ENCODE data around the gene MCTP1. TPM values are rescaled to one million over a fixed set of nuclear protein-coding genes. Genes with fewer than 3 reads are reported as not detected.

The MCTP1 gene
- total RNA-seq, 4 donors from 2014 or later = 3.3 to 31.4 (median 13.4) TPM

GRCh38 chr5:94747371-94747770, 537.5 kb downstream of the MCTP1 start:
- no peaks in the 10 kb centered on the region for H3K9me3 ChIP-seq
- in situ Hi-C loops (cut with MboI; ENCODE audit: low pct_ligation_motif_present in 1 of 4, low pct_unique_long_range_greater_than_20kb in 1 of 4, low sequenced_read_pairs in 3 of 4) = no loop called here
- DNase-seq = no peak
- H3K4me3 ChIP-seq = no peak overlapping the region
- H3K27ac ChIP-seq = no peak overlapping the region
- 64 to 69% methylated on average over 4 of the region's 4 CpGs for WGBS, 2 donors (ENCODE audit: low coverage in 1 of 2)
- H3K4me1 ChIP-seq = no peaks in the 10 kb centered on the region
- no peaks in the 10 kb centered on the region for H3K27me3 ChIP-seq
- H3K36me3 ChIP-seq = no peaks in the 10 kb centered on the region
- intact Hi-C loops (cut with DNase I; ENCODE audit: low total_unique reads) = no loop called here
- TF ChIP-seq CTCF (IDR thresholded peaks at IDR 0.05) (no peak), EP300 (IDR thresholded peaks at IDR 0.05; ENCODE audit: low read depth) (no peak), POLR2AphosphoS5 (IDR thresholded peaks at IDR 0.05) (no peak), POLR2A (IDR thresholded peaks at IDR 0.05) (no peak)

- no peak overlapping the region for H3K4me3 ChIP-seq
- no peaks in the 10 kb centered on the region for H3K27me3 ChIP-seq
- H3K36me3 ChIP-seq = no peaks in the 10 kb centered on the region
- intact Hi-C loops (cut with DNase I; ENCODE audit: low total_unique reads) (no loop called here), in situ Hi-C loops (cut with MboI; ENCODE audit: low pct_ligation_motif_present in 1 of 4, low pct_unique_long_range_greater_than_20kb in 1 of 4, low sequenced_read_pairs in 3 of 4) (no loop called here)
- 78 to 91% methylated on average over 1 of the region's 1 CpG for WGBS, 2 donors (ENCODE audit: low coverage in 1 of 2)
- TF ChIP-seq EP300 (IDR thresholded peaks at IDR 0.05; ENCODE audit: low read depth) (no peak), POLR2A (IDR thresholded peaks at IDR 0.05) (no peak), CTCF (IDR thresholded peaks at IDR 0.05) (no peak), POLR2AphosphoS5 (IDR thresholded peaks at IDR 0.05) (no peak)
- no peaks in the 10 kb centered on the region for H3K9me3 ChIP-seq
- DNase-seq = no peak
- H3K4me1 ChIP-seq = no peaks in the 10 kb centered on the region
- no peak overlapping the region for H3K27ac ChIP-seq
These were observed 538.2 kb downstream of the MCTP1 start for GRCh38 chr5:94746731-94747124.

GRCh38 chr5:94745786-94746730, 538.8 kb downstream of the MCTP1 start:
- Histone ChIP-seq H3K4me1 (no peaks in the 10 kb centered on the region), H3K27me3 (no peaks in the 10 kb centered on the region), H3K27ac (no peak overlapping the region), H3K36me3 (no peaks in the 10 kb centered on the region), H3K9me3 (no peaks in the 10 kb centered on the region), H3K4me3 (no peak overlapping the region)
- 52 to 70% methylated on average over 5 of the region's 5 CpGs for WGBS, 2 donors (ENCODE audit: low coverage in 1 of 2)
- DNase-seq = no peak
- TF ChIP-seq POLR2AphosphoS5 (IDR thresholded peaks at IDR 0.05) (no peak), EP300 (IDR thresholded peaks at IDR 0.05; ENCODE audit: low read depth) (no peak), CTCF (IDR thresholded peaks at IDR 0.05) (no peak), POLR2A (IDR thresholded peaks at IDR 0.05) (no peak)
- in situ Hi-C loops (cut with MboI; ENCODE audit: low pct_ligation_motif_present in 1 of 4, low pct_unique_long_range_greater_than_20kb in 1 of 4, low sequenced_read_pairs in 3 of 4) = no loop called here
- intact Hi-C loops (cut with DNase I; ENCODE audit: low total_unique reads) = no loop called here

- TF ChIP-seq POLR2AphosphoS5 (IDR thresholded peaks at IDR 0.05) = no peak
- TF ChIP-seq POLR2A (IDR thresholded peaks at IDR 0.05) = no peak
- no peak for TF ChIP-seq CTCF (IDR thresholded peaks at IDR 0.05)
- no peak for TF ChIP-seq EP300 (IDR thresholded peaks at IDR 0.05; ENCODE audit: low read depth)
- DNase-seq = no peak
- H3K27ac ChIP-seq = no peak overlapping the region
- intact Hi-C loops (cut with DNase I; ENCODE audit: low total_unique reads) (no loop called here), in situ Hi-C loops (cut with MboI; ENCODE audit: low pct_ligation_motif_present in 1 of 4, low pct_unique_long_range_greater_than_20kb in 1 of 4, low sequenced_read_pairs in 3 of 4) (no loop called here)
- no peaks in the 10 kb centered on the region for H3K36me3 ChIP-seq
- no peaks in the 10 kb centered on the region for H3K9me3 ChIP-seq
- WGBS, 2 donors (ENCODE audit: low coverage in 1 of 2) = 90 to 93% methylated on average over 2 of the region's 2 CpGs
- no peaks in the 10 kb centered on the region for H3K4me1 ChIP-seq
- H3K27me3 ChIP-seq = no peaks in the 10 kb centered on the region
- H3K4me3 ChIP-seq = no peak overlapping the region
These were observed 540.0 kb downstream of the MCTP1 start for GRCh38 chr5:94744906-94745305.

All from transverse colon (tissue), 4 donors.